ENCODE measurements around the gene CDX1.

CDX1 gene

GRCh38 chr5:150123542-150123941 is 43.0 kb upstream of the CDX1 start:
- DNase-seq (ENCODE audit: low read depth in 1 of 2, low spot score in 1 of 2), result no peak
- Histone ChIP-seq H3K27ac (replicated peaks) (no peak overlapping the region), H3K4me3 (replicated peaks; ENCODE audit: insufficient read depth, low read length) (no peak overlapping the region), H3K27me3 (ENCODE audit: insufficient read depth, poor library complexity, severe bottlenecking) (no peaks in the 10 kb centered on the region)
- TF ChIP-seq CTCF (IDR thresholded peaks at IDR 0.05; ENCODE audit: insufficient read depth, low read length) (no peak), REST (IDR thresholded peaks at IDR 0.05; ENCODE audit: insufficient replicate concordance, low read depth) (no peak), POLR2AphosphoS5 (IDR thresholded peaks at IDR 0.05; ENCODE audit: low read depth) (no peak), GABPA (IDR thresholded peaks at IDR 0.05; ENCODE audit: low read depth) (no peak), SPI1 (IDR thresholded peaks at IDR 0.05; ENCODE audit: borderline replicate concordance, low read depth) (no peak)

GRCh38 chr5:150124111-150124557 is 42.4 kb upstream of the CDX1 start:
- no peak for TF ChIP-seq POLR2AphosphoS5 (IDR thresholded peaks at IDR 0.05; ENCODE audit: low read depth)
- no peak for TF ChIP-seq CTCF (IDR thresholded peaks at IDR 0.05; ENCODE audit: insufficient read depth, low read length)
- TF ChIP-seq REST (IDR thresholded peaks at IDR 0.05; ENCODE audit: insufficient replicate concordance, low read depth), result no peak
- no peak for TF ChIP-seq GABPA (IDR thresholded peaks at IDR 0.05; ENCODE audit: low read depth)
- TF ChIP-seq SPI1 (IDR thresholded peaks at IDR 0.05; ENCODE audit: borderline replicate concordance, low read depth), result no peak
- Histone ChIP-seq H3K4me3 (replicated peaks; ENCODE audit: insufficient read depth, low read length) (no peak overlapping the region), H3K27me3 (ENCODE audit: insufficient read depth, poor library complexity, severe bottlenecking) (no peaks in the 10 kb centered on the region), H3K27ac (replicated peaks) (no peak overlapping the region)
- DNase-seq (ENCODE audit: low read depth in 1 of 2, low spot score in 1 of 2), result no peak

- no peak for TF ChIP-seq REST (IDR thresholded peaks at IDR 0.05; ENCODE audit: insufficient replicate concordance, low read depth)
- no peak for TF ChIP-seq SPI1 (IDR thresholded peaks at IDR 0.05; ENCODE audit: borderline replicate concordance, low read depth)
- TF ChIP-seq GABPA (IDR thresholded peaks at IDR 0.05; ENCODE audit: low read depth), result no peak
- TF ChIP-seq CTCF (IDR thresholded peaks at IDR 0.05; ENCODE audit: insufficient read depth, low read length), result no peak
- TF ChIP-seq POLR2AphosphoS5 (IDR thresholded peaks at IDR 0.05; ENCODE audit: low read depth), result no peak
- Histone ChIP-seq H3K27me3 (ENCODE audit: insufficient read depth, poor library complexity, severe bottlenecking) (no peaks in the 10 kb centered on the region), H3K4me3 (replicated peaks; ENCODE audit: insufficient read depth, low read length) (no peak overlapping the region), H3K27ac (replicated peaks) (no peak overlapping the region)
- DNase-seq (ENCODE audit: low read depth in 1 of 2, low spot score in 1 of 2), result no peak
Measured at GRCh38 chr5:150124596-150124995, 42.0 kb upstream of the CDX1 start.

Data from HL-60 (cell line).